K562 (cell line): ENCODE measurements around the gene USHBP1.

Source experiments
- ARHGAP35 ChIP-seq: fragments of 450-650 bp; IDR thresholded peaks from 2 replicates; pipeline ENCODE4 v1.6.1; 2018; ENCODE audit not compliant: partially characterized antibody
- BACH1 ChIP-seq: fragments of 200-800 bp; sonication (Bioruptor generic); IDR thresholded peaks from 2 replicates; pipeline ENCODE4 v1.6.1; 2016; ENCODE audit warnings: missing genetic modification characterization, missing compliant biosample characterization
- CBX3 ChIP-seq, 2 experiments: IDR thresholded peaks; 1 replicate in 1 of 2; 2 replicates in 1 of 2; pipeline ENCODE4 v1.6.1; 2012; ENCODE audit warnings: inconsistent platforms in 2 of 2, low read length in 2 of 2, borderline replicate concordance in 1 of 2, control low read depth in 1 of 2
- CREBBP ChIP-seq: IDR thresholded peaks from one replicate; pipeline ENCODE4 v1.6.1; 2012; ENCODE audit warnings: low read depth, mild to moderate bottlenecking, control low read depth, inconsistent platforms, low read length
- DEAF1 ChIP-seq: fragments of 450-650 bp; formaldehyde crosslinking; IDR thresholded peaks from 2 replicates; pipeline ENCODE4 v1.4.0; 2020; ENCODE audit warnings: mild to moderate bottlenecking, moderate library complexity
- FOXO4 ChIP-seq: fragments of 450-650 bp; formaldehyde crosslinking; IDR thresholded peaks from 2 replicates; pipeline ENCODE4 v1.4.0; 2020; ENCODE audit warnings: mild to moderate bottlenecking, moderate library complexity
- MYC ChIP-seq, 2 experiments: fragments of 250-450 bp in 1 of 2; sonication (Bioruptor Pico) in 1 of 2; IDR thresholded peaks; 2 replicates each; pipeline versions ENCODE4 v1.5.1 to v1.6.1; 2012 to 2021; ENCODE audit warnings: low read depth in 2 of 2, borderline replicate concordance in 1 of 2, improper control_type of control experiment in 1 of 2, low read length in 1 of 2, mild to moderate bottlenecking in 1 of 2, moderate library complexity in 1 of 2
- PHF20 ChIP-seq: fragments of 450-650 bp; IDR thresholded peaks from 2 replicates; pipeline ENCODE4 v1.6.1; 2018; ENCODE audit not compliant: partially characterized antibody
- SMARCA4 ChIP-seq: fragments of 450-650 bp; IDR thresholded peaks from 2 replicates; pipeline ENCODE4 v1.6.1; 2016
- ZNF217 ChIP-seq: sonication (generic); formaldehyde crosslinking; IDR thresholded peaks from 2 replicates; pipeline ENCODE4 v1.8.0; 2022; ENCODE audit warnings: mild to moderate bottlenecking, missing genetic modification reagents
- ZNF76 ChIP-seq: fragments of 250-450 bp; sonication (Bioruptor Pico); IDR thresholded peaks from 2 replicates; pipeline ENCODE4 v1.4.0; 2020; ENCODE audit warnings: mild to moderate bottlenecking, moderate library complexity, borderline replicate concordance
- TF ChIP-seq, protein P1 (sequence below): IDR thresholded peaks from 3 replicates; pipeline ENCODE4 v1.6.1; 2011; ENCODE audit warnings: borderline replicate concordance, mild to moderate bottlenecking; ENCODE audit not compliant: insufficient read length, insufficient read depth
- TF ChIP-seq, protein P2 (sequence below): fragments of 450-650 bp; formaldehyde crosslinking; IDR thresholded peaks from 2 replicates; pipeline ENCODE4 v1.4.0; 2020; ENCODE audit warnings: mild to moderate bottlenecking, mixed read lengths
- TF ChIP-seq, protein P3 (sequence below): fragments of 250-450 bp; sonication (Bioruptor Pico); IDR thresholded peaks from 2 replicates; pipeline ENCODE4 v1.8.0; 2022; ENCODE audit warnings: inconsistent platforms

- TF ChIP-seq, protein P1, sequence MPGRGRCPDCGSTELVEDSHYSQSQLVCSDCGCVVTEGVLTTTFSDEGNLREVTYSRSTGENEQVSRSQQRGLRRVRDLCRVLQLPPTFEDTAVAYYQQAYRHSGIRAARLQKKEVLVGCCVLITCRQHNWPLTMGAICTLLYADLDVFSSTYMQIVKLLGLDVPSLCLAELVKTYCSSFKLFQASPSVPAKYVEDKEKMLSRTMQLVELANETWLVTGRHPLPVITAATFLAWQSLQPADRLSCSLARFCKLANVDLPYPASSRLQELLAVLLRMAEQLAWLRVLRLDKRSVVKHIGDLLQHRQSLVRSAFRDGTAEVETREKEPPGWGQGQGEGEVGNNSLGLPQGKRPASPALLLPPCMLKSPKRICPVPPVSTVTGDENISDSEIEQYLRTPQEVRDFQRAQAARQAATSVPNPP: no peak
- TF ChIP-seq, protein P2, sequence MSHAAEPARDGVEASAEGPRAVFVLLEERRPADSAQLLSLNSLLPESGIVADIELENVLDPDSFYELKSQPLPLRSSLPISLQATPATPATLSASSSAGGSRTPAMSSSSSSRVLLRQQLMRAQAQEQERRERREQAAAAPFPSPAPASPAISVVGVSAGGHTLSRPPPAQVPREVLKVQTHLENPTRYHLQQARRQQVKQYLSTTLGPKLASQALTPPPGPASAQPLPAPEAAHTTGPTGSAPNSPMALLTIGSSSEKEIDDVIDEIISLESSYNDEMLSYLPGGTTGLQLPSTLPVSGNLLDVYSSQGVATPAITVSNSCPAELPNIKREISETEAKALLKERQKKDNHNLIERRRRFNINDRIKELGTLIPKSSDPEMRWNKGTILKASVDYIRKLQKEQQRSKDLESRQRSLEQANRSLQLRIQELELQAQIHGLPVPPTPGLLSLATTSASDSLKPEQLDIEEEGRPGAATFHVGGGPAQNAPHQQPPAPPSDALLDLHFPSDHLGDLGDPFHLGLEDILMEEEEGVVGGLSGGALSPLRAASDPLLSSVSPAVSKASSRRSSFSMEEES (CRISPR knock-in tag): no peak
- TF ChIP-seq CREBBP: no peak
- no peak for TF ChIP-seq BACH1 (tag)
- TF ChIP-seq ZNF76 (CRISPR knock-in tag): no peak
- no peak for TF ChIP-seq ARHGAP35
- TF ChIP-seq FOXO4 (CRISPR knock-in tag): no peak
- TF ChIP-seq, protein P3, sequence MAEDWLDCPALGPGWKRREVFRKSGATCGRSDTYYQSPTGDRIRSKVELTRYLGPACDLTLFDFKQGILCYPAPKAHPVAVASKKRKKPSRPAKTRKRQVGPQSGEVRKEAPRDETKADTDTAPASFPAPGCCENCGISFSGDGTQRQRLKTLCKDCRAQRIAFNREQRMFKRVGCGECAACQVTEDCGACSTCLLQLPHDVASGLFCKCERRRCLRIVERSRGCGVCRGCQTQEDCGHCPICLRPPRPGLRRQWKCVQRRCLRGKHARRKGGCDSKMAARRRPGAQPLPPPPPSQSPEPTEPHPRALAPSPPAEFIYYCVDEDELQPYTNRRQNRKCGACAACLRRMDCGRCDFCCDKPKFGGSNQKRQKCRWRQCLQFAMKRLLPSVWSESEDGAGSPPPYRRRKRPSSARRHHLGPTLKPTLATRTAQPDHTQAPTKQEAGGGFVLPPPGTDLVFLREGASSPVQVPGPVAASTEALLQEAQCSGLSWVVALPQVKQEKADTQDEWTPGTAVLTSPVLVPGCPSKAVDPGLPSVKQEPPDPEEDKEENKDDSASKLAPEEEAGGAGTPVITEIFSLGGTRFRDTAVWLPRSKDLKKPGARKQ (CRISPR knock-in tag): no peak
- no peak for TF ChIP-seq MYC (IDR thresholded peaks at IDR 0.05; ENCODE audit: low read depth, low read length)
- no peak for TF ChIP-seq MYC (CRISPR knock-in tag; IDR thresholded peaks at IDR 0.05; ENCODE audit: borderline replicate concordance, low read depth)
- no peak for TF ChIP-seq ZNF217 (CRISPR knock-in tag)
- TF ChIP-seq PHF20: no peak
- no peak for TF ChIP-seq SMARCA4
- peak in 1 of 2 experiments; percentile 62; a peak in 1 of 3 replicates for TF ChIP-seq CBX3 (IDR thresholded peaks at IDR 0.05; ENCODE audit: borderline replicate concordance in 1 of 2, low read length in 2 of 2)
- no peak for TF ChIP-seq DEAF1 (CRISPR knock-in tag)
Observed at GRCh38 chr19:17263712-17264640, 569 bp downstream of the USHBP1 start.
